Esophagus muscularis mucosa (tissue), 3 donors: ENCODE results near the gene KCNH1.

Experiments used
- EP300 ChIP-seq: sonication (generic); formaldehyde crosslinking; IDR thresholded peaks from one replicate; pipeline ENCODE4 v1.6.1; 2017; ENCODE audit warnings: antibody characterized with exemption
- TF ChIP-seq, protein P1 (sequence below), 3 experiments: fragments of 200-600 bp in 2 of 3; fragments of 450-650 bp in 1 of 3; sonication (generic) in 2 of 3; IDR thresholded peaks; one replicate each; pipeline ENCODE4 v1.5.1; 2017 to 2019; ENCODE audit warnings: antibody characterized with exemption in 3 of 3, mild to moderate bottlenecking in 2 of 3, moderate library complexity in 1 of 3

DNA sequence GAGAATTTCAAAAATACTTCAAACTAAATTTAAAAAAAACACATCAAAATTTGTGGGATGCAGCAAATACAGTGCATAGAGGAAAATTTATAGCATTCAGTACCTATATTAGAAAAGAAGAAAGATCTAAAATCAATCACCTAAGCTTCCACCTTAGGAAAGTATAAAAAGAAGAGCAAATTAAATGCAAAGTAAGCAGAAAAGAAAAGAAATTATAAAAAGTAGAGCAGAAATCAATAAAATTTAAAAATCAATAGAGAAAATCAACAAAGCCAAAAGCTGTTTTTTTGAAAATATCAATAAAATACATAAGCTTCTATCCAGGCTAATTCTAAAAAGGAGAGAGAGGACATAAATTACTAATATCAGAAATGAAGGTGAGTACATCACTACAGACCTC, 255.4 kb downstream of the KCNH1 start:
- TF ChIP-seq EP300, result no peak
- TF ChIP-seq, protein P1, sequence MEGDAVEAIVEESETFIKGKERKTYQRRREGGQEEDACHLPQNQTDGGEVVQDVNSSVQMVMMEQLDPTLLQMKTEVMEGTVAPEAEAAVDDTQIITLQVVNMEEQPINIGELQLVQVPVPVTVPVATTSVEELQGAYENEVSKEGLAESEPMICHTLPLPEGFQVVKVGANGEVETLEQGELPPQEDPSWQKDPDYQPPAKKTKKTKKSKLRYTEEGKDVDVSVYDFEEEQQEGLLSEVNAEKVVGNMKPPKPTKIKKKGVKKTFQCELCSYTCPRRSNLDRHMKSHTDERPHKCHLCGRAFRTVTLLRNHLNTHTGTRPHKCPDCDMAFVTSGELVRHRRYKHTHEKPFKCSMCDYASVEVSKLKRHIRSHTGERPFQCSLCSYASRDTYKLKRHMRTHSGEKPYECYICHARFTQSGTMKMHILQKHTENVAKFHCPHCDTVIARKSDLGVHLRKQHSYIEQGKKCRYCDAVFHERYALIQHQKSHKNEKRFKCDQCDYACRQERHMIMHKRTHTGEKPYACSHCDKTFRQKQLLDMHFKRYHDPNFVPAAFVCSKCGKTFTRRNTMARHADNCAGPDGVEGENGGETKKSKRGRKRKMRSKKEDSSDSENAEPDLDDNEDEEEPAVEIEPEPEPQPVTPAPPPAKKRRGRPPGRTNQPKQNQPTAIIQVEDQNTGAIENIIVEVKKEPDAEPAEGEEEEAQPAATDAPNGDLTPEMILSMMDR (IDR thresholded peaks at IDR 0.05), result no peak
